ENCODE measurements around the gene TMEM11. TPM values are rescaled to one million over a fixed set of nuclear protein-coding genes. Genes with fewer than 3 reads are reported as not detected.

The TMEM11 gene
- total and polyA plus RNA-seq, 10 donors = 14.2 to 25.0 (median 20.3) TPM

DNA sequence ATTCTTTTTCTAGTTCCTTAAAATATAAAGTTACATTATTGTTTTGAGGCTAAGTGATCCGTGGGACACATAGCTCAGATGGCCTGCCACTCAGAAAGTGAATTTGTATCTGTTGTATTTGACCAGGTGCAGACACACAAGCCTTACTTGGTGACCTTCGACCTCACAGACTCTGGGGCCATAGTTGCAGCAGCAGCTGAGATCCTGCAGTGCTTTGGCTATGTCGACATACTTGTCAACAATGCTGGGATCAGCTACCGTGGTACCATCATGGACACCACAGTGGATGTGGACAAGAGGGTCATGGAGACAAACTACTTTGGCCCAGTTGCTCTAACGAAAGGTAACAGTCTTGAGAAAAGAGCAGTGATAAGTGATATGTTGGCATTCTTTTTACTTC, 30.5 kb downstream of the TMEM11 start:
- Histone ChIP-seq H3K36me3 (peaks cover 0 to 87% (median 19%) of the 10 kb centered on the region in 6 donors), H3K4me1 (peaks cover 0 to 48% (median 8%) of the 10 kb centered on the region in 6 donors), H3K27ac (peak overlapping the region in 2 of 8 donors; percentile 3 to 19), H3K27me3 (replicated peaks in 1 of 7) (no peaks in the 10 kb centered on the region), H3K9me3 (no peaks in the 10 kb centered on the region), H3K4me3 (no peak overlapping the region)
- intact Hi-C loops (cut with DNase I; ENCODE audit: low total_unique reads) = no loop called here
- WGBS, 5 donors = 74 to 82% (median 79%) methylated on average over 5 of the region's 5 CpGs
- TF ChIP-seq POLR2AphosphoS5 (IDR thresholded peaks at IDR 0.05) = no peak
- no peak for TF ChIP-seq POLR2A (IDR thresholded peaks at IDR 0.05)
- TF ChIP-seq, protein P1, sequence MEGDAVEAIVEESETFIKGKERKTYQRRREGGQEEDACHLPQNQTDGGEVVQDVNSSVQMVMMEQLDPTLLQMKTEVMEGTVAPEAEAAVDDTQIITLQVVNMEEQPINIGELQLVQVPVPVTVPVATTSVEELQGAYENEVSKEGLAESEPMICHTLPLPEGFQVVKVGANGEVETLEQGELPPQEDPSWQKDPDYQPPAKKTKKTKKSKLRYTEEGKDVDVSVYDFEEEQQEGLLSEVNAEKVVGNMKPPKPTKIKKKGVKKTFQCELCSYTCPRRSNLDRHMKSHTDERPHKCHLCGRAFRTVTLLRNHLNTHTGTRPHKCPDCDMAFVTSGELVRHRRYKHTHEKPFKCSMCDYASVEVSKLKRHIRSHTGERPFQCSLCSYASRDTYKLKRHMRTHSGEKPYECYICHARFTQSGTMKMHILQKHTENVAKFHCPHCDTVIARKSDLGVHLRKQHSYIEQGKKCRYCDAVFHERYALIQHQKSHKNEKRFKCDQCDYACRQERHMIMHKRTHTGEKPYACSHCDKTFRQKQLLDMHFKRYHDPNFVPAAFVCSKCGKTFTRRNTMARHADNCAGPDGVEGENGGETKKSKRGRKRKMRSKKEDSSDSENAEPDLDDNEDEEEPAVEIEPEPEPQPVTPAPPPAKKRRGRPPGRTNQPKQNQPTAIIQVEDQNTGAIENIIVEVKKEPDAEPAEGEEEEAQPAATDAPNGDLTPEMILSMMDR (IDR thresholded peaks at IDR 0.05 in 8 of 11, conservative IDR thresholded peaks at IDR 0.05 in 3 of 11) = no peak
- no peak for DNase-seq

DNA sequence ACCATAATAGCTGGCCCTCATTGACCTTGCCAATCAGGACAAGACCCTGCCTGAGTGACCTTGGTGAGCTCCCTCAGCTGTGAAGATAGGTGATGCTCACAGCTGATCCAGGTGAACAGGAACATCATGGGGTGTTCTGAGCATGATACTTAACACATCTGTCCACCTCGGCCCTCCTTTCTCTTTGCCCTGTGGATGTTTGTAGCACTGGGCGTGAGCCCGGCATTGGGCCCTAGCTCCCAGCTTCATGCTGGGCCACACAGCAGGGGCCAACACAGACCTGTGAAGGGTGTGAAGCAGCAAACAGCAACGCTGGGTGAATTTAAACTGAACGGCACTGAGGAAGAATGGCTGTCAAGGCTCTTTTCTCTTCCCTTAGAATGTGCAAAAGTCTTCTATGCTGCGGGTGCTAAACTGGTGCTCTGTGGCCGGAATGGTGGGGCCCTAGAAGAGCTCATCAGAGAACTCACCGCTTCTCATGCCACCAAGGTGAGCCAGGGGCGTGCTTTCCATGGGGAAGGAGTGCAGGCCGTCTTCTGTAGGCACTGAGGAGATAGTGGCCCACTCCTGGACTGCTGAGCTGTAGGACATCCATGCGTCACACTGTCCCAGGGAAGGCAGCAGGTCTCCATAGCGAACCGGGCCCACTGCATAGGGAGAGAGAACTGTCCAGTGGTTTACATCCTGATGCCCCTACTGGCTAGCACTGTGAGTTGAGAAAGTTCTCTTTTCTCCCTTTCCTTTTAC, 35.9 kb downstream of the TMEM11 start:
- DNase-seq = no peak
- intact Hi-C loops (cut with DNase I; ENCODE audit: low total_unique reads) = no loop called here

DNA sequence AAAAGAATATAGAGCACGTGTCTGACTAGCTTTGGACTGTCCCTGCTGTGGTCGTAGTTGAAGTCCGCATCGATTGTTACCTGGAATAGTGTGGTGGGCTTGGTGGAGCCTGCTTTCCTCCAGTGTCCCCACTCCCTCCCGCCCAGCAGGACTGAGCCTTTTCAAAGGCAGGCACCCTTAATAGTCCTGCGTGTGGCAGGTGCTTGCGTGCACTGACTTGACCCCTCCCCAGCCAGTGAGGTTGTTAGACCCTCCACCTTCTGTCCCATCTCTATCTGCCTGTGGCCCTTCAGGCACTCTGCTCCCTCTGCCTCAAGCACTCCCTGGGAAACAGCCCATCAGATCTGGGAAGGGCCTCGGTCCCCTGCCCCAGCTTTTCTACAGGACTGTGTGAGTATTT, 36.6 kb downstream of the TMEM11 start:
- Histone ChIP-seq H3K27me3 (replicated peaks in 1 of 7) (no peaks in the 10 kb centered on the region), H3K36me3 (peaks cover 0 to 80% (median 4%) of the 10 kb centered on the region in 6 donors), H3K9me3 (no peaks in the 10 kb centered on the region), H3K27ac (no peak overlapping the region), H3K4me1 (peaks cover 0 to 33% (median 15%) of the 10 kb centered on the region in 6 donors), H3K4me3 (no peak overlapping the region)
- intact Hi-C loops (cut with DNase I; ENCODE audit: low total_unique reads) = no loop called here
- WGBS, 5 donors = 93 to 97% (median 94%) methylated on average over 8 of the region's 8 CpGs
- no peak for DNase-seq
- TF ChIP-seq POLR2A (IDR thresholded peaks at IDR 0.05) (no peak), POLR2AphosphoS5 (IDR thresholded peaks at IDR 0.05) (no peak)
- TF ChIP-seq, protein P1 (IDR thresholded peaks at IDR 0.05 in 8 of 11, conservative IDR thresholded peaks at IDR 0.05 in 3 of 11) = no peak

More for the DNA sequence above, 35.9 kb downstream of the TMEM11 start:
- Histone ChIP-seq H3K4me3 (no peak overlapping the region), H3K27ac (no peak overlapping the region), H3K4me1 (peaks cover 0 to 33% (median 10%) of the 10 kb centered on the region in 6 donors), H3K9me3 (no peaks in the 10 kb centered on the region), H3K27me3 (replicated peaks in 1 of 7) (no peaks in the 10 kb centered on the region), H3K36me3 (peaks cover 0 to 76% (median 3%) of the 10 kb centered on the region in 6 donors)
- no peak for TF ChIP-seq POLR2AphosphoS5 (IDR thresholded peaks at IDR 0.05)
- TF ChIP-seq, protein P1 (IDR thresholded peaks at IDR 0.05 in 8 of 11, conservative IDR thresholded peaks at IDR 0.05 in 3 of 11) = no peak
- no peak for TF ChIP-seq POLR2A (IDR thresholded peaks at IDR 0.05)
- 94 to 99% (median 98%) methylated on average over 12 to 13 of the region's 13 CpGs for WGBS, 5 donors

DNA sequence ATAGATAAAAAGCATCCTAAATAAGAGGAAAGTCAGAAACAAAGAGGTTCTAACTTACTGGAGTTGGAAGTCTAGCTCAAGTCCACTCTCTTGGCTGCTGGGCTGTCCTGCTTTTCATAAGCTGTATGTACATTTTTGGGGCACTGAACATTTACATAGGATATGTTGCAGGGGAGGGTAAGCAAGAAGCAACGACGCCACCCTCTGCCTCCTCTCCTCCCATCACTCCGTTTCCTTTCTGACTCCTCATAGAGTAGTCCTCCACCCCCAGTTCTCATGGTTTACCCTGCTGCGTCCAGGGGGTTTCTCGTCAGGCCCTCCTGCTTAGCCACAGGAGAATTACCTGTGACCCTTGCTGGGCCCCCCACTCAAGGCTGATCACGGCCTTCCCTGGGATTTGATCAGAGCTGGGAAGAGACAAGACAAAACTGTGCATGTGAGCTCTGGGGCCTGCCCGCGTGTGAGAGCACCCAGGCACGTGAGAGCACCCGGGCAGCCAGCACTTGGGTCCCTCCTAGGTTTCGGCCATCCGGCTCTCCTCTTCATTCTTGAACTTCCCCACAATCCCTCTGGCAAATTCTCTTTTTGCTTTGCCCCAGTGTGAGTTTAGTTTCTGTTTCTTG, 37.1 kb downstream of the TMEM11 start:
- H3K27ac ChIP-seq = no peak overlapping the region
- no peak for DNase-seq
- intact Hi-C loops (cut with DNase I; ENCODE audit: low total_unique reads) = no loop called here
- H3K9me3 ChIP-seq = no peaks in the 10 kb centered on the region
- H3K4me3 ChIP-seq = no peak overlapping the region
- no peaks in the 10 kb centered on the region for H3K27me3 ChIP-seq (replicated peaks in 1 of 7)
- WGBS, 5 donors = 84 to 92% (median 85%) methylated on average over 11 to 12 of the region's 12 CpGs
- peaks cover 2 to 34% (median 17%) of the 10 kb centered on the region in 6 donors for H3K4me1 ChIP-seq
- TF ChIP-seq POLR2AphosphoS5 (IDR thresholded peaks at IDR 0.05) = no peak
- TF ChIP-seq, protein P1 (IDR thresholded peaks at IDR 0.05 in 8 of 11, conservative IDR thresholded peaks at IDR 0.05 in 3 of 11) = no peak
- no peak for TF ChIP-seq POLR2A (IDR thresholded peaks at IDR 0.05)
- peaks cover 0 to 80% (median 5%) of the 10 kb centered on the region in 6 donors for H3K36me3 ChIP-seq
